ENCODE measurements around the gene JAML. TPM values are rescaled to one million over a fixed set of nuclear protein-coding genes. Genes with fewer than 3 reads are reported as not detected.

The JAML gene
- total RNA-seq, 2 donors from 2014 or later, result 3.3 to 12.0 TPM

- no peaks in the 10 kb centered on the region for H3K36me3 ChIP-seq
- H3K4me1 ChIP-seq, result peaks cover 6% of the 10 kb centered on the region
- H3K4me3 ChIP-seq, result no peak overlapping the region
- TF ChIP-seq CTCF (IDR thresholded peaks at IDR 0.05), result no peak
- no peak overlapping the region for H3K27ac ChIP-seq
- H3K27me3 ChIP-seq, result peaks cover 49% of the 10 kb centered on the region
- intact Hi-C loops (cut with DNase I), result no loop called here
- no peak for DNase-seq
- H3K9me3 ChIP-seq, result no peaks in the 10 kb centered on the region
- no peak overlapping the region for H3K9ac ChIP-seq (ENCODE audit: low read depth in 2 of 2, low read length in 2 of 2)
Measured at GRCh38 chr11:118155776-118156530, 68.9 kb downstream of the JAML start.

- no peak for DNase-seq
- H3K4me1 ChIP-seq, result peaks cover 6% of the 10 kb centered on the region
- H3K9me3 ChIP-seq, result no peaks in the 10 kb centered on the region
- H3K27ac ChIP-seq, result no peak overlapping the region
- no peak overlapping the region for H3K4me3 ChIP-seq
- no peak for TF ChIP-seq CTCF (IDR thresholded peaks at IDR 0.05)
- intact Hi-C loops (cut with DNase I), result no loop called here
- no peak overlapping the region for H3K9ac ChIP-seq (ENCODE audit: low read depth in 2 of 2, low read length in 2 of 2)
- H3K27me3 ChIP-seq, result peaks cover 54% of the 10 kb centered on the region
- H3K36me3 ChIP-seq, result no peaks in the 10 kb centered on the region
Measured at GRCh38 chr11:118154641-118155040, 70.2 kb downstream of the JAML start.

- no peak overlapping the region for H3K9ac ChIP-seq (ENCODE audit: low read depth in 2 of 2, low read length in 2 of 2)
- no peak overlapping the region for H3K4me3 ChIP-seq
- intact Hi-C loops (cut with DNase I), result no loop called here
- no peak overlapping the region for H3K27ac ChIP-seq
- peaks cover 54% of the 10 kb centered on the region for H3K27me3 ChIP-seq
- no peak for DNase-seq
- H3K4me1 ChIP-seq, result peaks cover 6% of the 10 kb centered on the region
- no peaks in the 10 kb centered on the region for H3K36me3 ChIP-seq
- no peaks in the 10 kb centered on the region for H3K9me3 ChIP-seq
- no peak for TF ChIP-seq CTCF (IDR thresholded peaks at IDR 0.05)
Measured at GRCh38 chr11:118153976-118154375, 70.8 kb downstream of the JAML start.

- peaks cover 54% of the 10 kb centered on the region for H3K27me3 ChIP-seq
- intact Hi-C loops (cut with DNase I), result no loop called here
- H3K9me3 ChIP-seq, result no peaks in the 10 kb centered on the region
- no peak for DNase-seq
- H3K36me3 ChIP-seq, result no peaks in the 10 kb centered on the region
- no peak overlapping the region for H3K9ac ChIP-seq (ENCODE audit: low read depth in 2 of 2, low read length in 2 of 2)
- peak overlapping the region; percentile 41 for H3K4me3 ChIP-seq
- no peak for TF ChIP-seq CTCF (IDR thresholded peaks at IDR 0.05)
- peaks cover 6% of the 10 kb centered on the region for H3K4me1 ChIP-seq
- no peak overlapping the region for H3K27ac ChIP-seq
Measured at GRCh38 chr11:118153516-118153915, 71.3 kb downstream of the JAML start.

- peaks cover 54% of the 10 kb centered on the region for H3K27me3 ChIP-seq
- peak; percentile 55 for DNase-seq
- H3K27ac ChIP-seq, result no peak within 1 kb of the TSS
- TF ChIP-seq CTCF (IDR thresholded peaks at IDR 0.05), result no peak
- peak within 1 kb of the TSS; percentile 41 for H3K4me3 ChIP-seq
- peaks cover 6% of the 10 kb centered on the region for H3K4me1 ChIP-seq
- peak within 1 kb of the TSS; percentile 55 to 60 for H3K9ac ChIP-seq (ENCODE audit: low read depth in 2 of 2, low read length in 2 of 2)
- intact Hi-C loops (cut with DNase I), result no loop called here
- no peaks in the 10 kb centered on the region for H3K36me3 ChIP-seq
- no peaks in the 10 kb centered on the region for H3K9me3 ChIP-seq
Measured at GRCh38 chr11:118152552-118153471, 72.0 kb downstream of the JAML start, which contains the start of gene SCN4B. Gene SCN4B (minus strand): TSS chr11:118152823. CDS start chr11:118152673, 150 bp downstream.
